ENCODE results near the gene KL. TPM values are rescaled to one million over a fixed set of nuclear protein-coding genes. Genes with fewer than 3 reads are reported as not detected.

The KL gene
- total RNA-seq, 1 experiment from 2014 or later: not detected

- no peak for DNase-seq (ENCODE audit: low read depth)
- in situ Hi-C loops (cut with HindIII; ENCODE audit: low pct_unique_long_range_greater_than_20kb, low sequenced_read_pairs): no loop called here
Observed at GRCh38 chr13:33099860-33100259, 83.6 kb downstream of the KL start.

- in situ Hi-C loops (cut with HindIII; ENCODE audit: low pct_unique_long_range_greater_than_20kb, low sequenced_read_pairs): no loop called here
- no peak for DNase-seq (ENCODE audit: low read depth)
Observed at GRCh38 chr13:33100886-33101285, 84.7 kb downstream of the KL start.

GRCh38 chr13:33101835-33102234 is 85.6 kb downstream of the KL start:
- DNase-seq (ENCODE audit: low read depth): no peak
- in situ Hi-C loops (cut with HindIII; ENCODE audit: low pct_unique_long_range_greater_than_20kb, low sequenced_read_pairs): no loop called here

DNA sequence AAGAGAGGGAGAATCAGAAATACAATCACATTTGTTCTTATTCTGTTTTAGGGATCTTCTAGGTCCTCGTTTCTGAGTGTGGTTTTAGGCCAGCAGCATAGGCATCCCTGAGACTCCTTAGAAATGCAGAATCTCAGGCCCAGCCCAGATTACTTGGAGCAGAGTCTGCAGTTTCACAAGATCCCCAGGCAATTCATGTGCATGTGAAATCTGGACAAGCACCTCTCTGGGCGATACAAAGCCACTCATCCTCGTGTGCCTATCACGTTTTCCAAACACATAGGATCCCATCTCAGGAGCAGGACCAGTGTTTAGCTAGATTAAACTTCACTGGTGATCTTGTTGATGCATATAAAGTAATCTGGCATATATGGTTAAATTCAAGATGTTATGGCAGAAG is 87.2 kb downstream of the KL start:
- in situ Hi-C loops (cut with HindIII; ENCODE audit: low pct_unique_long_range_greater_than_20kb, low sequenced_read_pairs): no loop called here
- no peak for DNase-seq (ENCODE audit: low read depth)

GRCh38 chr13:33105387-33106005 is 89.3 kb downstream of the KL start:
- in situ Hi-C loops (cut with HindIII; ENCODE audit: low pct_unique_long_range_greater_than_20kb, low sequenced_read_pairs): no loop called here
- DNase-seq (ENCODE audit: low read depth): no peak

- no peak for DNase-seq (ENCODE audit: low read depth)
- in situ Hi-C loops (cut with HindIII; ENCODE audit: low pct_unique_long_range_greater_than_20kb, low sequenced_read_pairs): no loop called here
Observed at GRCh38 chr13:33106656-33107360, 90.6 kb downstream of the KL start.

DNA sequence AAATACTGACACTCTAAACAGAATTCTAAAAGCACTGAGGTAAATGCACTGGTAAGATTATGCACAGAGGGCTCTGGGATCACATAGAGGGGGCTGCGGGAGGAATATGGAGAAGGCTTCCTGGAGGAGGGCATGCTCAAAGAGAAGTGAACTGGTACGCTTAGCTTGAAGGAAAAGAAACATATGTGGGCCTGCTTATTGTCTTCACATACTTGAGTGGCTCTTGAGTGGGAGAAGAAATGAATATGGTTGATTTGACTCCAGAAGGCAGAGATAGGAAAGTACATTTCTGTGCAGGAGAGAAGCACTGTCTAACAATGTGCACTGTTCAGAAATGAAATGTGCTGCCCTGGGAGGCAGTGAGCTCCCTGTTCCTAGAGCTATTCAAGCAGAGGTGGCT is 91.1 kb downstream of the KL start:
- DNase-seq (ENCODE audit: low read depth): no peak
- in situ Hi-C loops (cut with HindIII; ENCODE audit: low pct_unique_long_range_greater_than_20kb, low sequenced_read_pairs): no loop called here

GRCh38 chr13:33108620-33109019 is 92.4 kb downstream of the KL start:
- DNase-seq (ENCODE audit: low read depth): no peak
- in situ Hi-C loops (cut with HindIII; ENCODE audit: low pct_unique_long_range_greater_than_20kb, low sequenced_read_pairs): no loop called here

DNA sequence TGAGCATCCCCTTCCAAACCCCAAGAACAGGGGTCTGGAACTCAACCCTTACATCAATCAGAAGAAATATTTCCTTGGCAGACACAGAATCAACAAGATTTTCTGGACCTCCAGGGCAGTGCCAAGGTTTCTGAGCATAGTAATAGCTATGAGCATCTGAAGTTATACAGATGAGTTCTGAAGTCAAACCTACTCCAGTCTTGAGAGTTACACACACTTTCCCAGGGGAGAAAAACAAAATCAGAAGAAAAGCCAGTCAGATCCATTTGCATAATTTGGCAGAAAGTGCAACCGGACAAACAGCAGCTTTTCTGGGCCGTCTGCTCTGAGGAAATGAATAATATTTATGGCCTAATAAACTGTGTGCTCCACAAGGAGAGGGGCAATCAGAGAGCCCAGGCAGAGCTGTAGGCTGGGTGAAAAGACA is 93.1 kb downstream of the KL start:
- DNase-seq (ENCODE audit: low read depth): no peak
- in situ Hi-C loops (cut with HindIII; ENCODE audit: low pct_unique_long_range_greater_than_20kb, low sequenced_read_pairs): no loop called here

- DNase-seq (ENCODE audit: low read depth): no peak
- in situ Hi-C loops (cut with HindIII; ENCODE audit: low pct_unique_long_range_greater_than_20kb, low sequenced_read_pairs): no loop called here
Observed at GRCh38 chr13:33109801-33110200, 93.6 kb downstream of the KL start.

DNA sequence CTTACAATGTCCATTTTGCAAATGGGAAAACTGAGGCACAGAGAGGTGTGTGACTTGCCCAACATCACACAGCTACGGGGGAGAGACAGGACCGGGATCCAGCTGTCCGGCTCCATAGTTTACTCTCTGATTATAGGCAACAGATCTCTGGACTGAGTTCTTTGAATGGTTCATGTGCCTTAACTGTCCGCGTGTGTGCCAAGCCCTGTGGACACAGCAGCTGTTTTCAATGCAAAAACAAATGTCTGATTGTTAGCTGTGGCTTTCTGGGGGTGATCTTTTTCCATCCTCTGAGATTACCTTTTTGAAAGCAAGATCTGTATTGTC is 94.1 kb downstream of the KL start:
- in situ Hi-C loops (cut with HindIII; ENCODE audit: low pct_unique_long_range_greater_than_20kb, low sequenced_read_pairs): no loop called here
- DNase-seq (ENCODE audit: low read depth): no peak

DNA sequence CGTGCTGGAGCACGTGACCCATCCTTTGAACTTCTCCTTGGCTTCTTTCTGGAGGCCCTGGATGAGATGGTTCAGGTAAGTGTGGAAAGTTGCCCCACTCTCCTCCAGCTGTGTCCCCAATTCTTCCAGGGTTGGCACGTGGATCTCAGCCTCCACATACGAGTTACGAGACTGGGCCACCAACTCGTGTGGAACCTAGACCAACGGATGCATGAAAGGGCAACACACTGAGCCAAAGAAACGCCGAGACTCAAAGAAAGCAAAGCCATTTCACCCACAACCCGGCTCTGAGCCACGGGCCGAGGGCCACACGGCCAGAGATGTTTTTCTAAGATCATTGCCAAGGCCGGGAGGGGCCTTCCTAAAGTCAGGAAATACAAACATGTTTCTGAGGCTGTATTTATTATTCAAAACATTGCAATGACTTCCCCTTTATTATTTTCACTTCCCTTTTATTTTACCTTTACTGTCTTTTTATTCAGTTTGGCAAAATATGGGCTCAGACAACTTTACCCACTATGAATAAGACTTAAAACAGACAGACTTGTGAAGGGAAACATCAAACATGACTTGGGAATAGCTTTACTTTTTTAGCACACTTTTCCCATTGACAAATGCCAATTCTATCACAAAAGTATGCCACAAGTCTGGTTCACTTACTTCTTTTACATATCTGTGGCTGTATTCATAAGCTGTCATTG is 94.6 kb downstream of the KL start:
- in situ Hi-C loops (cut with HindIII; ENCODE audit: low pct_unique_long_range_greater_than_20kb, low sequenced_read_pairs): no loop called here
- no peak for DNase-seq (ENCODE audit: low read depth)

DNA sequence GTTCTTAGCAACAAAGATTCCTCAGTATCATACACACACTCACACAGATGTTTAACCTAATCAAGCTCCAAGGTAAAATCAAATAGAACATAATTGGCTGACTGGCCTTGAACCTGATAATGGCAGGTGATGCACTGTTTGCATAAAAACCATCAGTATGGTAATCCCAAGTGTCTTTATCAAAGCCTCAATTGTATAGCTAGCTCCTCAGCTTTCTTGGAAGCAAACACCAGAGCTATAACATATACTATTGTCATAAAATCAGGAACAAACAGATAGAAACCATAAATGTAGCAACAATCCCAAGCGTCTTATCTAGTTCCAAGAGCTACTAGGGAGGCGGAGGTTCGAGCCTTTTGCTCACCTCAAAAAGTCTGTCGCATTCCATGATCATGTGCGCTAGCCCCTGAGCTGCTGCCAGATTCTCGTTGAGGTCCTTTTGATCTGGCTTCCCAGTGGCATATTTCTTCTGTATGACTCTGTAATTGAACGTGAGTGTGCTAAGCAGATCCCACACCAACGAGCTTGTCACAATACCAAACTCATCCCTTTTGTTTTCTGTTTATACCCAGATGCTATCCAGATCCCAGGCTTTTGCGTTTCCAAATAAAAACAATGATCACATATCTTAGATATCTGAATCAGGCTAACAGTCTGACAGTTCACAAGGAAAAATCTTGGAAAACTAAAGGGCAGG is 95.3 kb downstream of the KL start:
- DNase-seq (ENCODE audit: low read depth): no peak
- in situ Hi-C loops (cut with HindIII; ENCODE audit: low pct_unique_long_range_greater_than_20kb, low sequenced_read_pairs): no loop called here

GRCh38 chr13:33112766-33113165 is 96.5 kb downstream of the KL start:
- in situ Hi-C loops (cut with HindIII; ENCODE audit: low pct_unique_long_range_greater_than_20kb, low sequenced_read_pairs): no loop called here
- no peak for DNase-seq (ENCODE audit: low read depth)

- in situ Hi-C loops (cut with HindIII; ENCODE audit: low pct_unique_long_range_greater_than_20kb, low sequenced_read_pairs): no loop called here
- no peak for DNase-seq (ENCODE audit: low read depth)
Observed at GRCh38 chr13:33114146-33114545, 97.9 kb downstream of the KL start.

GRCh38 chr13:33115274-33115673 is 99.1 kb downstream of the KL start:
- in situ Hi-C loops (cut with HindIII; ENCODE audit: low pct_unique_long_range_greater_than_20kb, low sequenced_read_pairs): no loop called here
- no peak for DNase-seq (ENCODE audit: low read depth)

Measured in Caki2 (cell line).